MM.1S (cell line): ENCODE measurements around the gene SLC25A31.

Source experiments
- DNase-seq: peaks from one replicate; pipeline ENCODE4 v3.0.0-alpha.2; 2015
- H2AFZ ChIP-seq: fragments of 300-600 bp; sonication (generic); 2 replicates; pipeline ENCODE4 v1.6.0; 2016; ENCODE audit warnings: antibody characterized with exemption, low read length
- H3F3A ChIP-seq: fragments of 300-600 bp; sonication (generic); 2 replicates; pipeline ENCODE4 v1.6.1; 2016; ENCODE audit warnings: mild to moderate bottlenecking, antibody characterized with exemption, low read length, moderate library complexity, mixed read lengths; ENCODE audit not compliant: insufficient read depth
- H3K27ac ChIP-seq: fragments of 300-600 bp; sonication (generic); 2 replicates; pipeline ENCODE4 v1.5.1; 2016; ENCODE audit warnings: mild to moderate bottlenecking, low read length
- H3K27me3 ChIP-seq: fragments of 300-600 bp; sonication (generic); replicated peaks from 2 replicates; pipeline ENCODE4 v1.6.0; 2016; ENCODE audit warnings: low read length; ENCODE audit not compliant: insufficient read depth
- H3K36me3 ChIP-seq: fragments of 300-600 bp; sonication (generic); replicated peaks from 2 replicates; pipeline ENCODE4 v1.6.1; 2016; ENCODE audit warnings: mild to moderate bottlenecking, low read length, mixed read lengths; ENCODE audit not compliant: insufficient read depth
- H3K4me1 ChIP-seq: fragments of 300-600 bp; sonication (generic); 2 replicates; pipeline ENCODE4 v1.6.1; 2016; ENCODE audit warnings: low read length, mixed read lengths
- H3K4me2 ChIP-seq: fragments of 300-600 bp; sonication (generic); 2 replicates; pipeline ENCODE4 v1.6.0; 2016; ENCODE audit warnings: low read depth, low read length
- H3K4me3 ChIP-seq: fragments of 300-600 bp; sonication (generic); 2 replicates; pipeline ENCODE4 v1.5.1; 2016; ENCODE audit warnings: low read length, mixed read lengths
- H3K79me2 ChIP-seq: fragments of 300-600 bp; sonication (generic); 2 replicates; pipeline ENCODE4 v1.6.1; 2016; ENCODE audit warnings: mixed run types, low read length, mixed read lengths
- H3K9ac ChIP-seq: fragments of 300-600 bp; sonication (generic); 2 replicates; pipeline ENCODE4 v1.6.1; 2016; ENCODE audit warnings: low read length, mixed read lengths
- H3K9me2 ChIP-seq: fragments of 300-600 bp; sonication (generic); replicated peaks from 2 replicates; pipeline ENCODE4 v1.6.1; 2016; ENCODE audit warnings: mild to moderate bottlenecking, low read length, mixed read lengths; ENCODE audit not compliant: insufficient read depth
- H3K9me3 ChIP-seq: fragments of 300-600 bp; sonication (generic); replicated peaks from 2 replicates; pipeline ENCODE4 v1.6.1; 2016; ENCODE audit warnings: mild to moderate bottlenecking, low read length, mixed read lengths; ENCODE audit not compliant: insufficient read depth
- H4K20me1 ChIP-seq: fragments of 300-600 bp; sonication (generic); 2 replicates; pipeline ENCODE4 v1.6.1; 2016; ENCODE audit warnings: mild to moderate bottlenecking, low read length, moderate library complexity, mixed read lengths; ENCODE audit not compliant: insufficient read depth
- CTCF ChIP-seq: fragments of 300-600 bp; sonication (generic); IDR thresholded peaks from 2 replicates; pipeline ENCODE4 v1.5.1; 2016; ENCODE audit warnings: antibody characterized with exemption, low read length, mixed read lengths
- EZH2 ChIP-seq: fragments of 300-600 bp; sonication (generic); optimal IDR thresholded peaks from 2 replicates; pipeline ENCODE3; 2017; ENCODE audit warnings: low read depth, mild to moderate bottlenecking, antibody characterized with exemption, low read length, mixed read lengths
- EZH2phosphoT487 ChIP-seq: fragments of 300-600 bp; sonication (generic); IDR thresholded peaks from 2 replicates; pipeline ENCODE4 v1.6.1; 2018; ENCODE audit warnings: antibody characterized with exemption, low read length

SLC25A31 gene

GRCh38 chr4:127687580-127687979 lies 42.6 kb upstream of the SLC25A31 start:
- no peak overlapping the region for H3K27ac ChIP-seq
- H3K4me1 ChIP-seq: no peaks in the 10 kb centered on the region
- H3K4me2 ChIP-seq: no peak overlapping the region
- no peak overlapping the region for H2AFZ ChIP-seq
- H3K4me3 ChIP-seq: no peak overlapping the region
- no peaks in the 10 kb centered on the region for H3F3A ChIP-seq
- no peak for TF ChIP-seq EZH2
- no peak for TF ChIP-seq EZH2phosphoT487
- TF ChIP-seq CTCF: no peak
- H3K36me3 ChIP-seq: no peaks in the 10 kb centered on the region
- no peaks in the 10 kb centered on the region for H3K9me2 ChIP-seq
- H4K20me1 ChIP-seq: no peaks in the 10 kb centered on the region
- H3K79me2 ChIP-seq: no peaks in the 10 kb centered on the region
- DNase-seq: no peak
- H3K9ac ChIP-seq: no peak overlapping the region
- H3K9me3 ChIP-seq: no peaks in the 10 kb centered on the region
- no peaks in the 10 kb centered on the region for H3K27me3 ChIP-seq

DNA sequence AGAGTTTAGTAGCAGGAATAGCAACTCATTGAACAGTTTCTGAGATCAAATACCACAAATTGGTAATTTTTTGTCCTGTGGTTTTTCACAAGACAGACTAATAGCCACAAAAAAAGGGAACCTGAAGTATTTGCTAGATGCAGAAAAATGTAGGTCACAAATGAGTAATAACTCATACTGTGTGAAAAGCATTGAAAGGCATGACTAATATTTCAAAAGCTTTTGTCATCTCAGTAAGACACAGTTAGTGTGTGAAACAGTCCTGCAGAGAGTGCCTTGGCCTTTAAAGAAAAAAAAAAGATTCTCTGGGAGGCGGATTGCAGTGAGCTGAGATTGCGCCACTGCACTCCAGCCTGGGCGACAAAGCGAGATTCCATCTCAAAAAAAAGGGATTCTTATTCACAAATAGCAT lies 31.4 kb upstream of the SLC25A31 start:
- Histone ChIP-seq H3K79me2 (no peaks in the 10 kb centered on the region), H3K4me2 (no peak overlapping the region), H3K27ac (no peak overlapping the region), H3K4me1 (no peaks in the 10 kb centered on the region), H3K27me3 (no peaks in the 10 kb centered on the region), H2AFZ (no peak overlapping the region), H3K9ac (no peak overlapping the region), H3K36me3 (no peaks in the 10 kb centered on the region), H3K9me3 (no peaks in the 10 kb centered on the region), H3F3A (no peaks in the 10 kb centered on the region), H4K20me1 (no peaks in the 10 kb centered on the region), H3K4me3 (no peak overlapping the region), H3K9me2 (no peaks in the 10 kb centered on the region)
- TF ChIP-seq EZH2 (no peak), EZH2phosphoT487 (no peak), CTCF (no peak)
- no peak for DNase-seq

DNA sequence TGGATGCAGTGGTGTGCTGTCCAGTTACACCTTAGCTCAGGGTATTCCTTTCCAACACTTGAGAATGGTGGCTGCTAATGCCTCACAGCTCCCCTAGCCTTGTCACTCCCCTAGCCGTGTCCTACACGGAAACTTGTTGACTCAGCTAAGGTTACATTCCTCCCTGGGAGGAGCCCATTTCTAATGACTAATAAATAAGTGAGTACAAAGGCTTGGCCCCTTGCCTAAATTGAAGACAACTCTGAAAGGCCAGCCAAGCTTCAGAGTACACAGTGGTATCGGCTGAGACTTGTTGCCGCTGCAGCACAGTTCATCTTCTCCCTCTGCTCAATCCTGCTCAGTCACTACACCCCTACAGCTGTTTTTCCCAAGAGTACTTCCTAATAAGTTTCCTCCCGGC lies 21.2 kb upstream of the SLC25A31 start:
- Histone ChIP-seq H3K4me3 (no peak overlapping the region), H3K9me2 (no peaks in the 10 kb centered on the region), H4K20me1 (no peaks in the 10 kb centered on the region), H2AFZ (no peak overlapping the region), H3K4me2 (no peak overlapping the region), H3K4me1 (no peaks in the 10 kb centered on the region), H3F3A (no peaks in the 10 kb centered on the region), H3K79me2 (no peaks in the 10 kb centered on the region), H3K9me3 (no peaks in the 10 kb centered on the region), H3K9ac (no peak overlapping the region), H3K27me3 (no peaks in the 10 kb centered on the region), H3K27ac (no peak overlapping the region), H3K36me3 (no peaks in the 10 kb centered on the region)
- DNase-seq: no peak
- TF ChIP-seq EZH2phosphoT487 (no peak), CTCF (no peak), EZH2 (no peak)
